HepG2 (cell line): ENCODE measurements around the gene SGCE. TPM values are rescaled to one million over a fixed set of nuclear protein-coding genes. Genes with fewer than 3 reads are reported as not detected.

Experiments used
- AFF4 ChIP-seq: sonication (generic); formaldehyde crosslinking; IDR thresholded peaks from 2 replicates; pipeline ENCODE4 v1.4.0; 2020; ENCODE audit warnings: missing genetic modification reagents
- BCL6 ChIP-seq: IDR thresholded peaks from 2 replicates; pipeline ENCODE4 v1.6.1; 2016; ENCODE audit warnings: missing genetic modification reagents, missing compliant biosample characterization
- SMARCC2 ChIP-seq: fragments of 450-650 bp; IDR thresholded peaks from 2 replicates; pipeline ENCODE4 v1.6.1; 2017; ENCODE audit warnings: antibody characterized with exemption, mild to moderate bottlenecking
- SNAPC4 ChIP-seq: sonication (generic); formaldehyde crosslinking; IDR thresholded peaks from 2 replicates; pipeline ENCODE4 v1.4.0; 2020; ENCODE audit warnings: mild to moderate bottlenecking, missing genetic modification reagents
- ZBTB1 ChIP-seq: sonication (generic); formaldehyde crosslinking; IDR thresholded peaks from 2 replicates; pipeline ENCODE4 v1.4.0; 2020; ENCODE audit warnings: missing genetic modification reagents, borderline replicate concordance
- ZFX ChIP-seq: sonication (generic); formaldehyde crosslinking; IDR thresholded peaks from 2 replicates; pipeline ENCODE4 v1.4.0; 2020; ENCODE audit warnings: mild to moderate bottlenecking, low read depth, missing genetic modification reagents, moderate library complexity
- ZNF318 ChIP-seq: sonication (generic); formaldehyde crosslinking; IDR thresholded peaks from 2 replicates; pipeline ENCODE4 v1.4.0; 2020; ENCODE audit warnings: mild to moderate bottlenecking, missing genetic modification reagents
- ZNF770 ChIP-seq: sonication (generic); formaldehyde crosslinking; IDR thresholded peaks from 2 replicates; pipeline ENCODE4 v1.5.0; 2020; ENCODE audit warnings: mild to moderate bottlenecking, missing genetic modification reagents
- polyA plus RNA-seq, 8 experiments: library from polyadenylated mRNA; depleted of rRNA in 3 of 8; stranded (reverse) in 7 of 8; unstranded in 1 of 8; fragments of >200 nt; fragmentation: Illumina TruSeq in 4 of 8; extraction: Trizol in 4 of 8; gene quantifications; 2 replicates each; pipeline versions ENCODE4 v1.2.1 to v1.2.3, GENCODE V29; 2011 to 2016; ENCODE audit warnings: low read depth in 4 of 8, missing spikeins in 1 of 8, mixed read lengths in 1 of 8; ENCODE audit not compliant: insufficient read depth in 1 of 8
- total RNA-seq, 5 experiments: library from RNA; depleted of rRNA; stranded (reverse); fragments of >200 nt; fragmentation: Illumina TruSeq; extraction: Trizol; gene quantifications; 2 replicates each; pipeline ENCODE4 v1.2.3, GENCODE V29; 2016; ENCODE audit warnings: low read depth in 1 of 5

SGCE gene
- total and polyA plus RNA-seq, 2 of the 13 experiments (the other 11 are each of a cell fraction or from before 2014, with no cell fraction given): 52.3 to 71.1 TPM

- TF ChIP-seq SNAPC4 (CRISPR knock-in tag): no peak
- TF ChIP-seq AFF4: 0 out of 2 replicates have a peak, but pooled peaks have one; percentile 45
- TF ChIP-seq SMARCC2: no peak
- no peak for TF ChIP-seq ZNF318
- peak; percentile 92 for TF ChIP-seq BCL6 (CRISPR knock-in tag)
- no peak for TF ChIP-seq ZBTB1 (CRISPR knock-in tag)
- no peak for TF ChIP-seq ZNF770 (CRISPR knock-in tag)
- no peak for TF ChIP-seq ZFX (CRISPR knock-in tag)
Measured at GRCh38 chr7:94642838-94643653, 12.9 kb downstream of the SGCE start (continued).
